ENCODE results near the gene FES.
A peak's percentile ranks its signal among the peaks of the same experiment; 100 is the strongest.
"Not testable (repeated sequence)": the region's sequence is repeated elsewhere in the genome, so short reads cannot be mapped to it uniquely, and the experiment has no call there.

Gene FES

GRCh38 chr15:90839187-90840071 is 44.9 kb upstream of the FES start:
- peak; percentile 65 for DNase-seq (ENCODE audit: low spot score)
- in situ Hi-C loops (cut with MboI; ENCODE audit: low pct_unique_long_range_greater_than_20kb, low sequenced_read_pairs, unreplicated experiment), result no loop called here
- no peak for TF ChIP-seq CTCF (IDR thresholded peaks at IDR 0.05; ENCODE audit: extremely low read depth, insufficient read depth, missing control alignments)

GRCh38 chr15:90840157-90840855 is 44.0 kb upstream of the FES start:
- in situ Hi-C loops (cut with MboI; ENCODE audit: low pct_unique_long_range_greater_than_20kb, low sequenced_read_pairs, unreplicated experiment), result no loop called here
- TF ChIP-seq CTCF (IDR thresholded peaks at IDR 0.05; ENCODE audit: extremely low read depth, insufficient read depth, missing control alignments), result no peak
- DNase-seq (ENCODE audit: low spot score), result no peak

- no peak for DNase-seq (ENCODE audit: low spot score)
- no peak for TF ChIP-seq CTCF (IDR thresholded peaks at IDR 0.05; ENCODE audit: extremely low read depth, insufficient read depth, missing control alignments)
- in situ Hi-C loops (cut with MboI; ENCODE audit: low pct_unique_long_range_greater_than_20kb, low sequenced_read_pairs, unreplicated experiment), result no loop called here
These were observed 43.4 kb upstream of the FES start for GRCh38 chr15:90840954-90841353.

- TF ChIP-seq CTCF (IDR thresholded peaks at IDR 0.05; ENCODE audit: extremely low read depth, insufficient read depth, missing control alignments), result no peak
- no peak for DNase-seq (ENCODE audit: low spot score)
- in situ Hi-C loops (cut with MboI; ENCODE audit: low pct_unique_long_range_greater_than_20kb, low sequenced_read_pairs, unreplicated experiment), result no loop called here
These were observed 39.6 kb upstream of the FES start for GRCh38 chr15:90844696-90845095.

GRCh38 chr15:90845201-90845949 is 38.9 kb upstream of the FES start:
- DNase-seq (ENCODE audit: low spot score), result peak; percentile 61
- TF ChIP-seq CTCF (IDR thresholded peaks at IDR 0.05; ENCODE audit: extremely low read depth, insufficient read depth, missing control alignments), result no peak
- in situ Hi-C loops (cut with MboI; ENCODE audit: low pct_unique_long_range_greater_than_20kb, low sequenced_read_pairs, unreplicated experiment), result no loop called here

- in situ Hi-C loops (cut with MboI; ENCODE audit: low pct_unique_long_range_greater_than_20kb, low sequenced_read_pairs, unreplicated experiment), result not testable (repeated sequence)
These were observed 34.9 kb upstream of the FES start for GRCh38 chr15:90849424-90849823.

More at GRCh38 chr15:90849424-90849823, 34.9 kb upstream of the FES start:
- not testable (repeated sequence) for DNase-seq (ENCODE audit: low spot score)

Measured in GM13977 (cell line).